Peyer's patch (tissue), 4 donors: ENCODE measurements around the gene EPS8L3.

Source experiments
- CTCF ChIP-seq, 6 experiments: fragments of 450-650 bp in 4 of 6; fragments of 200-600 bp in 2 of 6; sonication (generic) in 1 of 6; IDR thresholded peaks; one replicate each; pipeline ENCODE4 v1.5.1; 2017 to 2019; ENCODE audit warnings: antibody characterized with exemption in 6 of 6, mild to moderate bottlenecking in 3 of 6, moderate library complexity in 1 of 6
- POLR2A ChIP-seq, 2 donors: fragments of 450-650 bp; IDR thresholded peaks; one replicate each; pipeline ENCODE4 v1.5.1; 2017; ENCODE audit warnings: antibody characterized with exemption in 2 of 2, mild to moderate bottlenecking in 2 of 2, moderate library complexity in 2 of 2

DNA sequence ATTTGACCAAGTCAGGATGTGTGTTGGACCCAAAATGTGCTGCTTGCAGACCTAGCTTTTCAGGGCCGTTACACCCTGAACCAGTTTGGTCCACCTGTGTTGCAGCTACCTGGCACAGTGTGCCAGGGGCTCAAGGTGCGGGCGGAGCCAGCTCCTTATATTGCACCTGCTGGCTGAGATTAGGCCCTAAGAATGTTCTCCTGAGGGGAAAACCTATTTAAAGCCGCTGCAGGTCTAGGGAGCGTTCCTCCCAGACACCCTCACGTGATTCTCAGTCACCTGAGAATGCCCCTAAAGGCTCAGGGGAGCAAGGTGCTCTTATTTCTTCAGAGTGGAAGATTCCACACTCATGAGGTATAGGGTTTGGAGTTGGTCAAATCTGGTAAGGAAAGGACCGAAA lies 34.9 kb downstream of the EPS8L3 start:
- TF ChIP-seq POLR2A (IDR thresholded peaks at IDR 0.05): no peak
- TF ChIP-seq CTCF (IDR thresholded peaks at IDR 0.05): no peak
